ENCODE data around the gene TRAPPC1.
"Not testable (repeated sequence)": the region's sequence is repeated elsewhere in the genome, so short reads cannot be mapped to it uniquely, and the experiment has no call there.

TRAPPC1 gene

DNA sequence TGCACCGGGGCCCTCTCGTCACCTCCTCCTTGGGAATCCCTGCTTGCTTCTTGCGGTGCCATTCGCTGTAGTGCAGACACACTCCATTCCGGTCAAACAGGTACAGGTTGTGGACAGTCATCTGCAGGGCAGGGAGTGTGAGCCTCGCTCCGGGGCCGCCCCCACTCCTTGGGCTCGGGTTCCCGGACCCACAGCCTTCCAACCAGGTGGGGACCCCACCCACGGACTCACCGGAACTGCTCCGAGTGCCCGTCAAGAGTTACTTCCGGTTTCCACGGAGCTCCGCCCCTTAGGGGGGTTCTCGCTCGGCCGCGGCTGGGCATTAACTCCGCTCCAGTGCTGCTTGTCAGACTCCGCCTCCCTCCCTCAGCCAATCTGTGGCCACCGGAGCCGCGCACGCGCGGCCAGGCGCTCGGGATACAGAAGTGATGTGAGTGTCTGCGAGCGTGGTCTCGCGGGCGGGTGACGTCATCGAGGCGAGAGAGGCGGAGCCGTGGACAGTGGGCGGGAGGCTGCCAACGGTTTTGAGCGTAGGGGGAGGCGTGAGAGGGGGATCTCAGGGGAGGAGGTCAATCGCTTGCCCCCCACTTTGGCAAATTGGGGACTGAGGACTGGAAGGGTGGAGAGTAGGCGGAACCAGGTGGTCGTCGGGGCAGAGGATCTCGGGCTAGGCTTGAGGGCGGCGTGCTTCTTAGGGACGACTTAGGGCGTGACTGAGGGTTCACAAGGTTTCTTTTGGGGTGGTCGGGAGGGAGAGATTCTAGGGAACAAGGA lies at the start of gene TRAPPC1, which contains the start of gene CNTROB:
TRAPPC1 (minus strand) TSS at position 238 of the 774 bp plus-strand sequence; CDS start at position 121, 117 bp downstream.
CNTROB (plus strand) TSS at position 498 of the 774 bp plus-strand sequence. CDS start 874 bp downstream, outside the sequence.
- peak; percentile 99 for DNase-seq (ENCODE audit: low read depth)

GRCh38 chr17:7977805-7978204 lies 46.1 kb upstream of the TRAPPC1 start:
- DNase-seq (ENCODE audit: low read depth), result no peak

DNA sequence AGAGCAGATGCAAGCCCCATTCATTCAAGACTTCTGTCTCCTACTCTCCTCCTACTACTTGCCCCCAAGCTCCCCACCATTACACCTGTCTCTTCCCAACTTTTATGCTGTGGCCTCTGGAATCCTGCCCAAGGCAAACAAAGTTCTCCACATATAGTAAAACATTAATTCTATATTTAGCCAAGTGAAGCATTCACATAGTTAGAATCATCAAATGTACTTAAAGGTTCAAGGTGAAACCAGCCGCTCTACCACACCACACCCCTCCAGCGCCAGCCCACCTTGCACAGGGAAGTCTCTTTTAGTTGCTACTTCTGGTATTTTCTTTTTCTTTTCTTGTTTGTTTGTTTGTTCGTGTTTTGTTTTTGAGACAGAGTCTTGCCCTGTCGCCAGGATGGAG lies 45.3 kb upstream of the TRAPPC1 start:
- no peak for DNase-seq (ENCODE audit: low read depth)

DNA sequence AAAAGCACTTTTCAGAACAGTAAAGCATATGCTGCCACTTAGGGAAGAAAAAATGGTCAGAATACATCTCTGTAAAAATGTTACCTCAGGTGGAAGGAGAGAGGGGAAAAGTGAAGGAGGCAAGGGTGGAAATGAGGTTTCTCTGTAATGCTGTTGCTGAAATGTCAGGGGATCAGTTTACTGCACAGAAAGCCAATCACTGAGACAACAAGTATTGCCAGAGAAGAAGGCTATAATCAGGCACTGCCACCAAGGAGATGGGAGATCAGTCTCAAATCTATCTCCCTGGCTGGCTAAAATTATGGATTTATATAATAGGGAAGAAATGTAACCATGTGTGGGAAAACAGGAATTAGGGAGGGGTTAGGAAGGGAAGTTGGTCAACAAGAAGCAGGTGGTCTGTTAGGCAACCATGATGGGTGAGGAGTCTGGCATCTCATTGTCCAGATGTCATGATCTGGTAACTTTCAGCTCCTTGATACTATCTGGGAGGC lies 42.9 kb upstream of the TRAPPC1 start:
- DNase-seq (ENCODE audit: low read depth), result no peak

GRCh38 chr17:7972131-7972785 lies 40.5 kb upstream of the TRAPPC1 start:
- no peak for DNase-seq (ENCODE audit: low read depth)

- no peak for DNase-seq (ENCODE audit: low read depth)
Measured at GRCh38 chr17:7971651-7972050, 39.9 kb upstream of the TRAPPC1 start.

DNA sequence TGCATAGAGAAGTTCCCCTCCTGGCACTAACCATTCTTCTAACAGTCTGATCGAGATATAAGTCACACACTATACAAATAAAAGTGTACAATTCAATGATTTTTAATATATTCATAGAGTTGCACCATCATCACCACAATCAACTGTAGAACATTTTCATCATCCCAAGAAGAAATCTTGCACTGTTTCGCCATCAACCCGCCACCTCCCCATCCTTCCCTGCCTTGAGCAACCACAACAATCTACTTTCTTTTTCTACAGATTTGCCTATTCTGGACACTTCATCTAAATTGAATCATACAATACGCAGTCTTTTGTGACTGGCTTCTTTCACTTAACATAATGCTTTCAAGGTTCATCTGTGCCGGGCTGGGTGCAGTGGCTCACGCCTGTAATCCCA lies 37.7 kb upstream of the TRAPPC1 start:
- no peak for DNase-seq (ENCODE audit: low read depth)

DNA sequence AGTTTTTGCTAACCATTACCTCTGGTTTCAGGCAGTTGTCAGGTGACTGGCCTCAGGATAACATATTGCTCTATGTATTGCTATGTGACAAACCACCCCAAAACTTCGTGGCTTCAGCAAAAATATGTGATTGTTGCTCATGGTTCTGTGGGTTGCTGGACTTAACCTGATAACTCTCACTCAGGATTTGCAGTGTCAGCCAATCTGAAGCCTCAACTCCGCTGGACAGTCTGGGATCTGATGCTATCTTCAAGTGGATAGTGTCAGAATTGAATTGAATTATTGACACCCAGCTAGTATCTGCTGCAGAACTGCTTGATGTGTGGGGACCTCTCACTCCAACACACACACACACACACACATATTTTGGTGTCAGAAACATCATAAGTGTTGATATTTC lies 36.0 kb upstream of the TRAPPC1 start:
- DNase-seq (ENCODE audit: low read depth), result no peak

- DNase-seq (ENCODE audit: low read depth), result no peak
Measured at GRCh38 chr17:7961421-7961820, 29.7 kb upstream of the TRAPPC1 start.

DNA sequence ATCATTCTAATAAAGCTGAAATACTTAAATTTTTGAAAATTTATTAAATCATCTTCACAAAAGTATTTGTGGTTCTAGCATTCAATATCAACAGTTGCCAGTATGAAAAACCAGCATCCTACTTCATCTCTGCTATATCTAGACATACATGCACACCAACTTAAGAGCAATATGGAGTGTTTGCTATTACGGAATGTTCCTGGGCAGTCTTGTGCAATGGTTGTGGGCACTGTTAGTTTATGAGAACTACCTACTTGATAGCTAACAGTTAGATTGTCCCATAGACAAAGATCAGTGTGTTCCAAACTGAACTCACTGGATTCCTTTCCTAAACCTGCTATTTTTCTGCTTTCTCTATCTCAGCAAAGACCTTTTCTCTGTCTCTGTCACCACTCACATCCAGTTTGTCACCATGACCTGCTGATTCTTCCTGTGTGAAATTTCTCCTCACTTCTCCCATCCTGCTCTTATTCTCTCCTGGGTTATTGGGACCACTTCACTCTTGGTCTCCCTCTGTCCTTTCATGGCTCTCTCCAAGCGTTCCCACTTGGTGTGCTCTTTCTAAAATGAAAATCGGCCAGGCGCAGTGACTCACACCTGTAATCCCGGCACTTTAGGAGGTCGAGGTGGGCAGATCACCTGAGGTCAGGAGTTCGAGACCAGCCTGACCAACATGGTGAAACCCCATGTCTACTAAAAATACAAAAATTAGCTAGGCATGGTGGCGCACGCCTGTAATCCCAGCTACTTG lies 27.9 kb upstream of the TRAPPC1 start:
- no peak for DNase-seq (ENCODE audit: low read depth)

DNA sequence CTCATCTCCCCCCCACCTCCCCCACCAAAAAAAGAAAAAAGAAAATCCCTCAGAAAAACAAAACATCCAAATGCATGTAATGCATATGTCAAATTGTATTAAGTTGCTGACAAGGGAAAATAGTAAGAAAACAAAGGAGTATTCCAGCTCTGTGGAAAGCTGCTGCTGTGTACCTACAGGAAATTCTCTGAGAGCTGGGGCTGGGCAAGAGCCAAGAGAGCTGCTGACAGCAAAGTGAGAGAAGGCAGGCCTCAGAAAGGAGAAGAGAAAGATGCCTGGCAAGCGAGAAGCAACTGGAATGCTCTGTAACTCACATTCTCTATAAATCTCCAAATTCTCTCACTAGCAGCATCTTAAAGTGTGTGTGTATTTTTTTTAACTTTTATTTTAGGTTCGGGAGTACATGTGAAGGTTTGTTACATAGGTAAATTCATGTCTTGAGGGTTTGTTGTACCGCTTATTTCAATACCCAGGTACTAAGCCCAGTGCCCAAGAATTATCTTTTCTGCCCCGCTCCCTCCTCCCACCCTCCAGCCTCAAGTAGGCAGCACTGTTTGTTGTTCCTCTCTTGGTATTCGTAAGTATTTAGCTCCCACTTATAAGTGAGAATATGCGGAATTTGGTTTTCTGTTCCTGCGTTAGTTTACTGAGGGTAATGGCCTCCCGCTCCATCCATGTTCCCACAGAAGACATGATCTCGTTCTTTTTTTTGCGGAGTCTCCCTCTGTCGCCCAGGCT lies 24.7 kb upstream of the TRAPPC1 start:
- DNase-seq (ENCODE audit: low read depth), result no peak

DNA sequence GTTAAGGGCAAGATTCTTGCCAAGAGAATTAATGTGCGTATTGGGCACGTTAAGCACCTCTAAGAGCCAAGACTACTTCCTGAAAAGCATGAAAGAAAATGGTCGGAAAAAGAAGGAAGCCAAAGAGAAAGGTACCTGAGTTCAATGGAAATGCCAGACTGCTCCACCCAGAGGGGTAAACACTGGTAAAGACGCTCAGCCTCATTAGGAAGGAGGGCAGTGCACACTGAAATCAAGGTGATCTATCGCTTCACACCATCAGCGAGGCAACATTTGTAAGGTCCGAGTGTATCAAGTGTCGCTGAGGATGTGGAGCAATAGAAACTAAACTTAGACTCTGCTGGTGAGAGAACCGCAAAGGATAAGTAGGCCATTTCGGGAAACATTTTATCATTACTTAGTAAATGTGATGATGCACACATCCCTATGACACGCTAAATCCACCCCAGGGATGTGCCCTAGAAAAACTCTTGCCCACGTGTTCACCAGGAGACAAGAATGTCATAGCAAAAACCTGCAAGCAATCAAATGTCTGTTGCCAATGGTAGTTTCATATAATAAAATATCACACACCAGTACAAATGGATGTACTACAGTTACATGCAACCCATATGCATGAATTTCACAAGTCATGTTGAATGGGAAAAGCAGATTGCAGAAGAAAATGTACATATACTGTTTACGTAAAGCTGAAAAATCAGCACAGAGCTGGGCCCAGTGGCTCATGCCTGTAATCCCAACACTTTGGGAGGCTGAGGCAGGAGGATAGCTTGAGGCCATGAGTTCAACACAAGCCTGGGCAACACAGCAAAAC lies 23.9 kb upstream of the TRAPPC1 start:
- no peak for DNase-seq (ENCODE audit: low read depth)

- DNase-seq (ENCODE audit: low read depth), result not testable (repeated sequence)
Measured at GRCh38 chr17:7953266-7953665, 21.5 kb upstream of the TRAPPC1 start.

DNA sequence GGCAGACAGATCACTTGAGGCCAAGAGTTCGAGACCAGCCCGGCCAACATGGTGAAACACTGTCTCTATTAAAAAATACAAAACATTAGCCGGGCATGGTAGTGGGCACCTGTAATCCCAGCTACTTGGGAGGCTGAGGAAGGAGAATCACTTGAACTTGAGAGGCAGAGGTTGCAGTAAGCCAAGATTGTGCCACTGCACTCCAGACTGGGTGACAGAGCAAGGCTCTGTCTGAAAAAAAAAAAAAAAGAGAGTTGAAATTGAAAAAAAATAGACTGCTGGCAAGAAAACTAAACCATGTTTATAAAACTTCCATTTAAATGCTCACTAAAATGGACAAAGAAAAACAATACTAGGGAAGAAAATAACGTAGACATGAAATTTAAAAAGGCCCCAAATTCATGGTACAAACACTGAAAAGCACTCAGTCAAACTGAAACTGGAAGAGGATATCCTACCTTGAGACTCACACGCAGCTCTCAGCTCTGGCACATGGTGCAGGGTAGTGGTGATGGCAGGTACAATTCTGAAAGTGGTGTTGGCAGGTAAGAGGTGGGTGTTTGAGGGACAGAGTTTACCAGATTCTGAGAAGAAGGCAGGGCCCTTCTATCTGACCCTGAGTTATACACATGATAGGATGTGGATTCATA lies 19.5 kb upstream of the TRAPPC1 start:
- no peak for DNase-seq (ENCODE audit: low read depth)

DNA sequence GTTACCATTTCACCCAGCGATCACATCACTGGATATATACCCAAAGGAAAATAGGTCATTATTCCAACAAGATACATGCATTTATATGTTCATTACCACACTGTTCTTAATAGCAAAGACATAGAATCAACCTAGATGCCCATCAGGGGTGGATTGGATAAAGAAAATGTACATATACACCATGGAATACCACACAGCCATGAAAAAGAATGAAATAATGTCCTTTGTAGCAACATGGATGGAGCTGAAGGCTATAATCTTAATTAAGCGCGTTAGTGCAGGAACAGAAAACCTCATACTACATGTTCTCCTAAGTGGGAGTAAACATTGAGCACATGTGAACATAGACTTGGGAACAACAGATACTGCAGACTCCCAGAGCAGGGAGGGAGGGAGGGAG lies 18.8 kb upstream of the TRAPPC1 start:
- DNase-seq (ENCODE audit: low read depth), result no peak

GRCh38 chr17:7947651-7948050 lies 15.9 kb upstream of the TRAPPC1 start:
- no peak for DNase-seq (ENCODE audit: low read depth)

- DNase-seq (ENCODE audit: low read depth), result no peak
Measured at GRCh38 chr17:7946441-7946840, 14.7 kb upstream of the TRAPPC1 start.

DNA sequence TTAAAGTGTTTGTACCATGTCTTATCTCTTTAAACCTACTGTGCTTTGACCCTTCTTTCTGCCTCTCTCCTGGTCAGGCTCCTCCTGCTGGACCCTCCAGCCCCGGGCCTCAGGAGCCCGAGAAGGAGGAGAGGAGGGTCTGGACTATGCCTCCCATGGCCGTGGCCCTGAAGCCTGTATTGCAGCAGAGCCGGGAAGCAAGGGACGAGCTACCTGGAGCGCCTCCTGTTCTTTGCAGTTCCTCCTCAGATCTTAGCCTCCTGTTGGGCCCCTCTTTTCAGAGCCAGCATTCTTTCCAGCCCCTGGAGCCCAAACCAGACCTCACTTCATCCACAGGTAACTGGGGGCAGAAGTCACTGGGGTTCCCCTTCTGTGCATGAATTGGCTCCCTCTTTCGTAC lies 13.9 kb upstream of the TRAPPC1 start:
- DNase-seq (ENCODE audit: low read depth), result no peak

DNA sequence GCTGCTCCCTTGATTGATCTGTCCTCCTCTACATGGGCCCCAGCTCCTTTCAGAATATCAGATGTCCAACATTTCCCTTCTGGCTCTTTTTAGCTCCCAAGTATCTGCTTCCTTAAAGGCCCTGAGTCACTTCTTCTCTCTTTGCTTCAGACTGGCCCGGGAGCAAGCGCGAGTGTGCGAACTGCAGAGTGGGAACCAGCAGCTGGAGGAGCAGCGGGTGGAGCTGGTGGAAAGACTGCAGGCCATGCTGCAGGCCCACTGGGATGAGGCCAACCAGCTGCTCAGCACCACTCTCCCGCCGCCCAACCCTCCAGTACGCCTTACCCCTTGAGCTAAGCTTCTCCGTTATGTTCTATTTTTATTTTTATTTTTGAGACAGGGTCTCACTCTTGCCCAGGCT lies 12.6 kb upstream of the TRAPPC1 start:
- DNase-seq (ENCODE audit: low read depth), result no peak

DNA sequence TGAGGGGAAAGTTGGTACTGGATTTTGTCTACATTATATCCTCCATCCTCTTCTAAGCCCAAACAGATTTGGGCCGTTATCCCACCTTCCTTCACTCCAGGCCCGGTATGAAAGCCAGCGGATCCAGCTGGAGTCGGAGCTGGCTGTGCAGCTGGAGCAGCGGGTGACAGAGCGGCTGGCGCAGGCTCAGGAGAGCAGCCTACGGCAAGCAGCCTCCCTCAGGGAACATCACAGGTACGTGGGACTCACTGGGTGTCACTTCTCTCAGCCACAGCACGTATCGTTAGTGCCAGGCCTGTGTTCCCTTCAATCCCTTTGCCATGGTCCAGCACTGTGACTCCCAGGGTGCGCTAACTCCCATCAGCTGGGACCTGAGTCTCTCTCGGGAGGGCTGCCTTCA lies 11.5 kb upstream of the TRAPPC1 start:
- no peak for DNase-seq (ENCODE audit: low read depth)

DNA sequence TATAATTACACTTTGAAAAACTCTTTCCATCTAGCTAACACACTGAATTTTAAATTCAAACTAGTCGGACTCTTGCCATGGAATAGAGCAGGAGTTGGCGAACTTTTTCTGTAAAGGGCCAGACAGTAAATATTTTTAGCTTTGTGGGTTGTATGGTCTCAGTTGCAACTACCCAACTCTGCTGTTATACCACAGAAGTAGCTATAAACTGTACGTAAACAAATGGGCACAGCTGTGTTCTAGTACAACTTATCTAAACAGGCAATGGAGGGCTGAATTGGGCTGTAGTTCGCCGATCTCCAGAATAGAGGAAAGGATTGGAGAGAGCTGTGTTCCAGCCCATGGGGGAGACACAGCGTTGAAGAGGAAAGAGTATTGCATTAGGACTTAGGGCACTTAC lies 9.0 kb upstream of the TRAPPC1 start:
- DNase-seq (ENCODE audit: low read depth), result no peak
